Brain pericyte (primary cell): Measurements from ENCODE around the gene CALML5.

Experiments
- DNase-seq: peaks from one replicate; pipeline ENCODE4 v3.0.0-alpha.2; 2012; ENCODE audit warnings: low read depth, low spot score

The CALML5 gene

DNA sequence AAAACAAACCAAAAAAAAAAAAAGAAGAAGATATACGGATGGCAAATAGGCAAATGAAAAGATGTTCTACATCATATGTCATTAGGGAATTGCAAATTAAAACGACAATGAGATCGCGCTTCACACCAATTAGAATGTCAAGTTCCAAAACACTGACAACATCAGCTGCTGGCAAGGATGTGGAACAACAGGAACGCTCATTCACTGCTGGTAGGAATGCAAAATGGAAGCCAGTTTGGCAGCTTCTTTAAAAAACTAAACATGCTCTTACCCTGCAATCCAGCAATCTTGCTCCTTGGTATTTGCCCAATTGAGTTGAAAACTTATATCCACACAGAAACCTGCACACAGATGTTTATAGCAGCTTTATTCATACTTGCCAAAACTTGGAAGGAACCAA lies 34.8 kb downstream of the CALML5 start:
- no peak for DNase-seq

DNA sequence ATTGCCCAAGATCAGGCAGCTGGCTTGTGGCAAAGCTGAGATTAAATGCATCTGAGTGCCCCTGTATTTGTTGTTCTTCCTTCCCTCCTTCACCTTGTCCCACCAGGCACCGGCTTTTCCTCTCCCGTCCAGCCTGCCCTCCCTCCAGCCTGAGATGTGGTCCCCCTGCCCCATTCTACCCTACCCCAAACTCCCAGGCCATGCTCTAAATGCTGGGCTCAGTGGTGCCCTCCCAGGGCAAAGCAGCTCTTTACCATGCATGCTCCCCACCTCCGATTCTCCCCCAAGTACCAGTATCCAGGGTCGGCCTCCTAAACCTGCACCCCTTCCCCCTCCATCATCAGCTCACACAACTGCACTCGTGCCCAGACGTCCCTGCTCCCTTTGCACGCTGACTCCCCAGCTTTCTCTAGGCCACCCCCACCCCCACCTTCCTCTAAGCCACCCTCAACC lies 36.5 kb downstream of the CALML5 start:
- no peak for DNase-seq

DNA sequence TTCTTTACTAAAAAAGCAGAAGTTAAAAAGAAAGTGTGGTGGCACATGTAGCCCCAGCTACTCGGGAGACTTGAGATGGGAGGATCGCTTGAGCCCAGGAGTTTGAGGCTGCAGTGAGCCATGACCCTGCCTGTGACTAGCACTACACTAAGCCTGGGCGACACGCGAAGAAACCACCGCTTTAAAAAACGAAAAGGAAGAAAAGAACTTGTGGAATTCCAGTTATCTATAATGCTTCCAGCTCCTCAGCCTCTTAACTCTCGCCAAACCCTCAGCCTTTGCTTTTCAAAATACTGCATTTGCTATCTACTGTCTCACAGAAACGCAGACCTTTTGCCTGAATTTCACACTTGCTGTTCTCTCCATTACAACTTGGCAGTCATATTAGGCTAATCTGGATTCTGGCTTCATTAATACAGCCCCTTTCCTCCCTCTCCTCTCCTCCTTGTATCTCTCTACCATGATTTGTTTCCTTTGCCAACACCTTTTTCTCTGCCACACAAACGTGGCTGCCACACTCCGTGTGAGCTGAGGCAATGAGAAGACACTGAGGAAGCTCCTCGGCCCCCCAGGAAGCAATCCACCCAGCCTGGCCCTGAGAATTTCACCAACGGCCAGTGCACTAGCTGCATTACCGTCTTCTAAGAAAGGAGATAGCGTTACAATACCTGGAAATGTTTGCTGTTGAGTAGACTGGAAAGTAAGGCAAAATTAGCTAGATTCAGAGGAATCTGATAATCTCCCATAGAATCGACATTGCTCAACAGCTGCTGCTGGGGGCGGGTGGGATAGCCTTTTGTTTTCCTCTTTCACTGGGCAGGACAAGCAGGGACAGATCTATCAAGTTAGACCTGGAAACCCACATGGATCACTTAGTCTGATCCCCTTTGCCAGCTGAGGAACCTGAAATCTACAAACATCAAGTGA lies 37.2 kb downstream of the CALML5 start:
- DNase-seq: no peak

DNA sequence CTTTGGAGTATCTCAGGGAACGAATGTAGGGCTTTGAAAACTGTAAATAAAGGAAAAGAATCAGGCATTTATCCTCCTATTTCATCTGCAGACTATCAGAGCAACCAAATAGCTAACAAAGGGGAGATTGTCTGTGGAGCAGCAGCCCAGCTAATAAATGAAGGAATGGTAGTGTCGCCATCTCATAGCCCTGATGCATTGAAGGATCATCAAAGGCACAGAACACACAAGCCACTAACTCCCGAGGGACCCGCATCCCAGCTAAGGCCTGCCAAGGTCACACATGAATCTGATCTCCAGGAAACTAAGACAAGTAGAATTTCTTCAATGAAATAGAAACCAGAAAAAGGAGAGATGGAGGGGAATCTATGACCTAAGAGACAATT lies 38.2 kb downstream of the CALML5 start:
- no peak for DNase-seq

DNA sequence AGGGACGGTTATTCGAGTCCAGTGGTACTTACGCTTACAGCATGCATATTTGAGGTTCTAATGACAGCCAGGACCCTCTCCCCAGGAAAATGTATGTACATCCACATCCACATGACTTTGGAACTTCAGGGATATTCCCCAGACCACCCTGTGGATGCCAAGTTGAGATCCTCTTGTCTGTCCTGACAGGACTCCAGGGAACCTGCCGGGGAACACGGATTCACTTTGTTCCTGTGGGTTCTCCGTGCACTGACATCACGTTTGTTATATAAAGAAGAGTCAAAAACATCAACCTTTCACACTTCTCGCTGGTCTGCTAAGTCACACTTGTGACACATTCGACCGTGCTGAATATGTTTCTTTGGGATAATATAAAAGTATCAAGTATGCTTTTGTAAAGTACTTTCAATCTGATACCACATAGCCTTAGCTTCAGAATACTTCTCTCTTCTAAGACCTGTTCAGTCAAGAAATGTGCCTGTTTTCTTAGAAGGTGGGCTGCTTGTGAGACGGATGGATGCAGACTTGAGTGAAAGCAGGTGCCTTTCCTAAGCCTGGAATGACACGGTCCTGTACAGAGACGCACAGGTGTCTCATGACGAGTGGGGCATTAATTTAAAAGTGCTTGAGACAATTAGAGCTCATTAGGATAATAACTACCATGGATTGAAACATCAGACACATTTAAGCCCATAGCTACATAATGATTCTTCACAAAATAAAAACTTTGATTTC lies 38.7 kb downstream of the CALML5 start:
- no peak for DNase-seq

- DNase-seq: no peak
These were observed 40.2 kb downstream of the CALML5 start for GRCh38 chr10:5458949-5459747.

DNA sequence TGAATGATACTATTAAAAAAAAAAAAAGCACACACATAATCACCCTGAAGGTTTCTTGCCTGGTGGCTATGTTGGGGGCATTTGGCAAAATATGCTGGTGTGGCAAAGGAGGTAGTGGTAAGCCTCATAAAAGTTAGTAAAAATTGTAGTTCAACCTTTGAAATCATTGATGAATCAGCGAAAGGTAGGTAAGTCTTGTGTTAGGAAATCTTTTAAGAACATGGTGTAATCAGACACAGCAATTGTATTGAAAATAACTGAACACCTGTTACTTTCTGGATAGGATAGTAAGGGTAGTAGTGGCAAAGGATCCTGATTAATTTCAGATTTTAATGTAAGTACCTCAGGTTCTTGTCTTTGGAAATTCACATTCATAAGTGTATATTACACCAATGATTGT lies 40.9 kb downstream of the CALML5 start:
- no peak for DNase-seq

DNA sequence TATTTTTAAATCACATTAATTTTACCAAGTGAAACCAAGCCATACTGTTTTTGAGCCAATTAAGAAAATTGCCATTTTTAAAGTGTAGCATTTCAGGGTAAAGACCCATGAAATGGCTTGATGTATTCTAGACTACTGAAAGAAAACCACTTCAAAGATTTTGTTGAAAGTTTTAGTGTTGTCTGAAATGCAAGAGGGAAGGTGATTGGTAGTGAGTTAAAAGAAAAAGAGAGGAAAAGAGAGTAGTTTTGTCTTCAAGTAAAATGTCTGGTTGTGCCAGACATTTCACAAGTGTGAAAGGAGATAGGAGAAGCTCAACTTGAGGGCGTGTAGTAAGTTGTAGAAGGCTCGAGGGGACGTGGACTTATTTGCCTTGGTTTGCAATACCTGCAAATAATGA lies 41.6 kb downstream of the CALML5 start:
- no peak for DNase-seq

DNA sequence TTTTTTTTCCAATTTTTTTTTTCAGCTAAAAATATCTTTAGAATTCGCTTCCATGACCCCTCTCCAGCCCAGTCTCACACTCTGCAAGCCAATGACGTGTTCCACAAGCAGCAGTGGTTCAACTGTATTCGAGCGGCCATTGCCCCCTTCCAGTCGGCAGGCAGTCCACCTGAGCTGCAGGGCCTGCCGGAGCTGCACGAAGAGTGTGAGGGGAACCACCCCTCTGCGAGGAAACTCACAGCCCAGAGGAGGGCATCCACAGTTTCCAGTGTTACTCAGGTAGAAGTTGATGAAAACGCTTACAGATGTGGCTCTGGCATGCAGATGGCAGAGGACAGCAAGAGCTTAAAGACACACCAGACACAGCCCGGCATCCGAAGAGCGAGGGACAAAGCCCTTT lies 42.8 kb downstream of the CALML5 start:
- no peak for DNase-seq

DNA sequence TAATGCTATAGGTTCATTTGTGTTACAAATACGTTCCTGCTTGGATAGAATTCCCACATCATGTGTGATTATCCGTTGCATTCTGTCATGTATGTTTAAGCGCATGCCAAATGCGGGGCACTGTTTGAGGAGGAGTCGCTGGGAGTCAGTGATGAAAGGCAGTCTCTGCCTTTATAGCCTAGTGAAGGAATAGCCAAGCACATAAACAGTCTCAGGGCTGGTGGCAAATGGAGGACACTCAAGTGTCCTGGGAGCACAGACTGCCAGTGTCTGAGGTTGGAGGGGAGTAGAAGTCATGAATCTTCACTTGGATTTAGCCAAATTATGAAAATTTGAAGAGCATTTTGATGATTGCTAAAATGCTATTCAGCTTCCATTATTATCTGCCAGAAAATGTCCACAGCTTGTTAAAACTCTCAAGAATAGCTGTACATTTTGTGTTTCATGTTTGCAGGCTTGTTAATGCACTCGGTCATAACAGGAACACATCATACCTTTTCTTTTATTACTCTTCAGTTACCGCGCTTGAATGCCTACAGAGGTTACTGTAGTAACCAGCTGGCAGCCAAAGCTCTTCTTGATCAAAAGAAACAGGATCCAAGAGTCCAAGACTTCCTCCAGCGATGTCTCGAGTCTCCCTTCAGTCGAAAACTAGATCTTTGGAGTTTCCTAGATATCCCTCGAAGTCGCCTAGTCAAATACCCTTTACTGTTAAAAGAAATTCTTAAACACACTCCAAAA lies 45.5 kb downstream of the CALML5 start:
- DNase-seq: no peak

DNA sequence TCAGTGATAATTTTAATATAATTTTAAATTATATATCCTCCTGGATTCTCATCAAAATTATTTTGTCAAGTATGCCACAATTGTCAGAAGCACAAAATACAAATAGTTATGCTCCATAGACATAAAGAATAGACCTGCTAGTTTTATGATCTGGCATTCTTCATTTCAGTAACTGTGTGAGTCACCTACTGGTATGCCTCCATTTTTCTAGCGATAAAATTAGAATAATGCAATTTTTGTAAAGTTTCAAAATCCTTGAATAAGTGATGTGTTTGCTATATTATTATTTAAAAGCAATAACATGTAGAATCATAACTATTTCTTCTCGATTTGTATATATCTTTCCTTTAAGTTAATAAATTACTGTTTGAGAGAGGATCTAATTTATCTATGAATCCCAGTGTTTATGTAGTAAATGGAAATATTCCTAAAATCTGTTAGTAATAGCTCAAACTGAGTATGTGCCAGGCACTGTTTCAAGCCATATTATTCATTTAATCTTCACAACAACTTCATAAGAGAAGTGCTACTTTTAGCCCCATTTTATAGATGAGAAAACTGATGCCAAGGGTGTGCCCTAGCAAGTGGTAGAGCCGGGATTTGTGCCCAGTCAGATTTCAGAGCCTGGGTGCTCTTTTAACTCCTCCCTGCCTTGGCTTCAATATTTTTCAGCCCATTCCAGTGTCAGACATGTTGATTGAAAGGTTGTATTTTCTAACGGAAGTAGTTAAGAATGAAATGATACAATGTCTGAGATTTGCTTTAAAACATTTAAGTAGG lies 48.6 kb downstream of the CALML5 start:
- no peak for DNase-seq

- no peak for DNase-seq
These were observed 49.5 kb downstream of the CALML5 start for GRCh38 chr10:5449823-5450222.

DNA sequence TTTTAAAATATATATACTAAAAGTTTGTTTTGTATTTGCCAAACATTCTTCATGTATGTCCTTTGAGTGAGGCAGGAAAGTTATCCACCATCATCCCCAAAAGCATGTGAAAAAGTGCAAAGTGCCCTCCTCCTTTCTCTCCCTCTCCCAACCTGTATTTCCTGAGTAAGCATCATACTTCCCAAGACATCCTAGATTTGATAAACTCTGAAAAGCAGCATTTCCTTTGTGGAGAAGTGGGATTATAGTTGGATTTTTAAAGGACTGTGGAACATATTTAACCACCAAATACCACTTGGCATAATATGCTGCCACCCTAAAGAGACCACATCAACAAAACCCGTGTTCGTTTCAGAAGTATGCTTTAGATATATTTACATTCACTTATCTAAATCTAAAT lies 50.1 kb downstream of the CALML5 start:
- no peak for DNase-seq
